HG03045 (cell line): ENCODE measurements around the gene RCAN3.
"Not testable (repeated sequence)": the region's sequence is repeated elsewhere in the genome, so short reads cannot be mapped to it uniquely, and the experiment has no call there.

Source experiments
- ATAC-seq: cut with Tn5 transposase; IDR thresholded peaks from one replicate; pipeline ENCODE4 v1.9.1; 2021; ENCODE audit warnings: mild to moderate bottlenecking, moderate library complexity; ENCODE audit not compliant: unreplicated experiment

Gene RCAN3

DNA sequence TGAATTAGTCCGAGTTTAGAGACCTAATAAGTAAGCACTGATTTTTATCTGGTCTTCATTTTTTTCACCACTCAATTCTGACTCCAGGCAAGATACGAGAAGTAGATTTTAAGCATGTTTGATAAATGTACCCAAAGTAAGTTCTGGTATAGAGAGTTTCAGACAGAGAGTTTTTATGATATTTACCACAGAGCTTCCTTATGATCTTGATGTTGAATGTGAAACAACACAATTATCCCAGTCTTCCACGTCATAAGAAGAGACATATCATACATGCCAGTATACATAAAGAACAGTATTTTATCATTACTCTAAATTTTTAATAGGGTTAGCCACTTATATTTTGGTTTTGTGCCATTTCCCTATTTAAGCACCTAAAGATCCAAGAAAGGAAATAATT is 45.4 kb downstream of the RCAN3 start:
- ATAC-seq: no peak

DNA sequence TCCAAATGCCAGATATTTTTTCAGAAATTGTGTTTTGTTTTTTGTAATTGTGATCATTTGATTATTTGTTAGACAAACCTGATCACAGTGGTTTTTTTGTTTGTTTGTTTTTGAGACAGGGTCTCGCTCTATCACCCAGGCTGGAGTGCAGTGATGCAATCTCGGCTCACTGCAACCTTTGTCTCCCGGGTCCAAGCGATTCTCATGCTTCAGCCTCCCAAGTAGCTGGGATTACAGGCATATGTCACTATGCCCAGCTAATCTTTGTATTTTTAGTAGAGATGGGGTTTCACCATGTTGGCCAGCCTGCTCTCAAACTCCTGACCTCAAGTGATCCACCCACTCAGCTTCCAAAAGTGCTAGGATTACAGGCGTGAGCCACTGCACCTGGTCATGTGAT is 46.6 kb downstream of the RCAN3 start:
- not testable (repeated sequence) for ATAC-seq

DNA sequence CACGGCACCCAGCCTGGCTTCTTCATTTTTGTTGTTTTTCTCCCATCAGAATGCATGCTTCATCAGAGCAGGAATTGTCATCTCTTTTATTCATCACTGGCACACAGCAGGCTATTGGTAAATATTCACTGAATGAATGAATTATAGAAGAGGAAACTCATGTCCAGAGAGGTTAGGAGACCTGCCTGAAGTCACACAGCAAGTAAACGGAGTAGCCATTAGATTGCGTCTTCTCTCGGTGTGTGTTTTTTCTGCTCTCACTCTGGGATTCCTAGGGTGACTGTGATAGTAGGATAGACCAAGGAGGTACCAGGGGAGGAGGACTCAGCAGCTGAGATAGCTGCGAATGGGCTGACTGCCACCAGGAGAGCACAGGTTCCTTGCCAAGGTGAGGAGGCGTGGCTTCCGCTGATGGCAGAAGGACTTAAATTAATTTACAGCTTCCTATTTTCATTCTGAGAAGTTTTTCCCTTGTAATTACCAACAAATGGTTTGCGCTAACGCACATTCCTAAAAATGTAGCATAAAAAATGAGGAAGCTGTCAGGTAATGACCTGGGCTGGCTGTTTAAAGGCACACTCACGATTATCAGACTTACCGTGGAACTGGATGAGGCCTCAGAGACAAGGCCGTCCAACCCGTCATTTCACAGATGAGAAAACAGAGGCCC is 48.8 kb downstream of the RCAN3 start:
- ATAC-seq: no peak

DNA sequence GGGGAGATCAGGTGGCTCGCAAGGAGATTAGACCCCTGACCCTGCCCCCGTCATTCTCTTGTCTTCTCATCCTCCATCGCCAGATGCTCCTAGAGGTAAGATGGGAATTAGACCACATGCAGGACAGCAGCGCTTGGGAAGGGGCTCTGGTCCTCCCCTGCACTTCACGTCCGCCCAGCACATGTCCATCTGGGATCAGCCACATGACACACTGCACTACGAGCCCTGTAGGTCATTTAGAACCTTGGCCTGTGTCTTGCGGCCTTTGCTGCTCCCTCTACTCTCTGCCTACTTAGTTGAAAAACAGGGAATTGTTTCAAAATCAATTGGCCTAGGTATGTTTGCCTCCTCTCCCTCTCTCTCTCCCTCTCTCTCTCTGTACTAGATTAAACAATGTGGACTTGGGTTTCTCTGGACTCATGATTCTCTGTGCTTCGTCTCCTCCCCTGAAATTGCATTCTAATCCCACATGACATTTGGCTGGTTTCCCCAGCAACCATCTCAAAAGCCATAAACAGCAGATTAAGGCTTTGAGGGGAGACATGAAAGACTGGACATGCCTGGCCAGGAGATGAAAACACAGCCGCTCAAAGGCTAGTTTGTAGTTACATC is 49.4 kb downstream of the RCAN3 start:
- ATAC-seq: no peak

DNA sequence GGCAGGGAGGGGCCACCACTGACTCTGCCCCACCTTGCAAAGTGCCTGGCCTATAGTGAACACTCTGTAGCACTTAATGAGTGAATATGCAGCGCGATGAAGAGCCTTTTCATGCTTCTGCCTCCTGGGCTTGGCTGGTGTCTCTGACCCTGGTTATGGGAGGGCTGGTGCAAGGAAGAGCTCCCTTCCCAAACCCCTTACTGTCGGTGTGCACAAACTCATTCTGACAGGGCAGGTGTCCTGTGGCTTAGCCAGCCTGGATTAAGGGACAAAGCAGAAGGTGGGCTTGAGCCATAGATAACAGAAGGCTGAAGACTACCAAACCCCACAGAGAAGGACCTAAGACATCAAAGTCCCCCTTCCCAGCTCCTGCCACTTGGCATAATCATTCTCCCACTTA is 51.3 kb downstream of the RCAN3 start:
- ATAC-seq: no peak

DNA sequence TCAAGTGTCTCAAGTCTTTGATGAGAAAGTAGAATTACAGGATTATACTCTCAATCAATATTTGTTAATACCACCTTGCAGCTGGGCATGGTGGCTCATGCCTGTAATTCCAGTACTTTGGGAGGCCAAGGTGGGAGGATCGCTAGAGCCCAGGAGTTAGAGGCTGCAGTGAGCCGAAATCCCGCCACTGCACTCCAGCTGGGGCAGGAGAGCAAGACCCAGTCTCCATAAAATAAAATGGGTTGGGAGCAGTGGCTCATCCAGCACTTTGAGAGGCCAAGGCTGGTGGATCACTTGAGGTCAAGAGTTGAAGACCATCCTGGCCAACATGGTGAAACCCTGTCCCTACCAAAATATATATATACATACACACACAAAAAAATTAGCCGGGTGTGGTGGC is 52.1 kb downstream of the RCAN3 start:
- ATAC-seq: no peak

DNA sequence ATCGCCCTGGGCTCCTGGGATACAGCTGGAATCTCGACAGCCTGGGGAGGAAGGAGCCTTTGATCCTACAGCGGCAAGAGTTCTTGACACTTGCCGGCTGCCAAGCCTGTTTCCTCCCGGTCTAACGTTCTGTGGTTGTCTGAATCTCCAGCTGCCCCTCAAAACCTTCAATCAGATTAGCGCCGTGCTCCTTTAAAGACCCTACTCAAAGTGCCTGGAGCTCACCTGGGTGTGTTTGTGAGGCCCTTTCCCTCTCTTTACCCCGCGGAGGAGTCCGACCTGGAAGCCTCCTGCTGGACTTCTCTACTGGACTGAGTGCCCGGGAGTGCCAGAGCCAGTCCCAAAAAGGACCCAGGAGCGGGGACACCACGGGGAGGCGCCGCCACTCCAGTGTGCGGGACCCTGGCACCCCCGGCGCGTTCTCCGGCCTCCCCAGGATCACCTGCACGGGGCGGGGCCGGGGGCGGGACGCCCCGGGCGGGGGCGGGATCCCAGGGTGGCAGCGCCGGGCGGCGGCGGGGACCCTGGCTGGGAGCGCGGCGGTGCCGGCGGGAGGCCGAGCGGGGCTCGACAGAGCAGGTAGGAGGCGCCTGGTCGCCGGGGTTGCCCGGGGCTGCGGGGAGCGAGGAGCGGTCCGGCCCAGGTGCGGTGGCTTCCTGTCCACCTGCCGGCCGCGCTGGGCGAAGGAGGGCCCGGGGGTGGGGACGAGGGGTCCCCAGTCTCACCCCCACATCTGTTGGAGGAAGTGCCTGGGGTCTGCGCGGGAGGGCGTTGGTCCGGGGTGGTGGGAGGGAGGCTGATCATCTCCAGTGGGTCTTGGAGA is 53.2 kb downstream of the RCAN3 start, which contains the start of gene NCMAP:
Gene NCMAP (plus strand): TSS at position 497 of the 823 bp plus-strand sequence. CDS start 39,344 bp downstream, outside the sequence.
- ATAC-seq: no peak

DNA sequence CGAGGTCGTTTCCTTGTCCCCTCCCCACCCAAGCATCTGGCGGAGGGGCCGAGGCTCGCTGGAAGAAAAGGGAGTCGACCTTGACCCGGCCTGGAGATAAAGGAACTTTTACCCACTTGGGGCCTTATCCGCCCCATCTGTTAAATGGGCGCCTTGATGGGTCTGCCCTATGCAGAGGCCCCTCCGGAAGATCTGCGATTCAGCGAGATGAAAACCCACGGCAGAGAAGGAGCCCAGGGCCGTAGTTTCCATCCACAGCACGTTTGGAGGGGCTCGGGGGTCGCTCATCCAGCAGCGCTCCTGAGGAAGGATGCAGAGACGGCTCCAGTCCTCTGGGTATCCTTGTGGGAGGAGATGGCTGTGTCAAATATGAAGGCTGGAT is 53.8 kb downstream of the RCAN3 start:
- no peak for ATAC-seq

DNA sequence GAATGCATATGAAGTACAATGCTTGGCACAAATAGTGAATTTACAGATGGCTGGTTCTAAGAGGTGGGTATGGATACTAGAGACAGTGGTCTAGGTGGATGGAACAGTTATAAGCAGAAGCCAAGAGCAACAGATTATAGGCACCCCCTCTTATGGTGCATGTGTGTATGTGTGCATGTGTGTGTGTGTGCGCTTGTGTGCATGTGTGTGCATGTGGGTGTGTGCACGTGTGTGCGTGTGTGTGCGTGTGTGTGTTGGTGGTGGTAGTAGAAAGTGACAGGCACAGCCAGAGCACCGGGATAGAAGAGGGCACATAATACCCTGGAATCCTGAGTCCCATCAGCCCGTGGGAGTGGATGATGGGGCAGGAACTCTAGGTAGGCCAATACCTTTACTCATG is 54.6 kb downstream of the RCAN3 start:
- ATAC-seq: no peak

DNA sequence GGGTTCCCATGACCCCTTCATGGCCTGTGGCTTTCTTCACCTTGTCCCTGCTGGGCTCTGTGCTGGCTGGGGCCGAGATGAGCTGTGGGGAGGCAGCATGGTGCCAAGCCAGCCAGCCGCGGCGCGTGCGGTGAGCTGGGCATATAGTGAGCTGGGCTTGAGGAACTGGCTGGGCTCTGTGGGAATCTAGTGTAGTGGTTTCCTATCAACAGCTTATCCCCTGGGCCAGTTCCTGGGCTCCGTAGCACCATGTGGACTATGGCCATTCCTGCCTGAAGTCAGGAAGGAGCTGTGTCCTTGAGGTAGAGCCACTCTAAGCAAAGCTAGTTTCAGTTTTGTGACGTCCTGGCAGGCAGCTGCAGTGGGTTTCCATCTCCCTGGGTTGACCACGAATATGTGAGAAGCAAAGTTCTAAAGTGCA is 55.1 kb downstream of the RCAN3 start:
- no peak for ATAC-seq

DNA sequence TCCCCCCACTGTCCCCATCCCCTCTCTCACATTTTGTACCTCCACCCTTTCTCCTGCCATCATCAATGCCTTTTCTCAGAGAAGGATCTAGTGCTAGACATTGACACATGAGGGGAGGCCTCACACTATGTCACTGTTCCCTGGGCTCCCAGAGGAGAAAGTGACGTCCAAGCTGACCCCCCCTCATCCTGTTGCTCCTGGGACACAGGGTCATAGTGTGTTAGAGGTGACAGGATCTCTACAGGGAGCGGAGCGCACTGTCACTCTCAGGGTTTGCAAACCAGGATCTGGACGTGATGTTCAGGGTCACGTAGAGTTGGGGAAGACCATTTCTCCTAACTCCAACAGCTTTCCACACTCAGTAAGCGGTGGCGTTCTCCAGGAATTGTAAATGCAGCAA is 55.8 kb downstream of the RCAN3 start:
- no peak for ATAC-seq

DNA sequence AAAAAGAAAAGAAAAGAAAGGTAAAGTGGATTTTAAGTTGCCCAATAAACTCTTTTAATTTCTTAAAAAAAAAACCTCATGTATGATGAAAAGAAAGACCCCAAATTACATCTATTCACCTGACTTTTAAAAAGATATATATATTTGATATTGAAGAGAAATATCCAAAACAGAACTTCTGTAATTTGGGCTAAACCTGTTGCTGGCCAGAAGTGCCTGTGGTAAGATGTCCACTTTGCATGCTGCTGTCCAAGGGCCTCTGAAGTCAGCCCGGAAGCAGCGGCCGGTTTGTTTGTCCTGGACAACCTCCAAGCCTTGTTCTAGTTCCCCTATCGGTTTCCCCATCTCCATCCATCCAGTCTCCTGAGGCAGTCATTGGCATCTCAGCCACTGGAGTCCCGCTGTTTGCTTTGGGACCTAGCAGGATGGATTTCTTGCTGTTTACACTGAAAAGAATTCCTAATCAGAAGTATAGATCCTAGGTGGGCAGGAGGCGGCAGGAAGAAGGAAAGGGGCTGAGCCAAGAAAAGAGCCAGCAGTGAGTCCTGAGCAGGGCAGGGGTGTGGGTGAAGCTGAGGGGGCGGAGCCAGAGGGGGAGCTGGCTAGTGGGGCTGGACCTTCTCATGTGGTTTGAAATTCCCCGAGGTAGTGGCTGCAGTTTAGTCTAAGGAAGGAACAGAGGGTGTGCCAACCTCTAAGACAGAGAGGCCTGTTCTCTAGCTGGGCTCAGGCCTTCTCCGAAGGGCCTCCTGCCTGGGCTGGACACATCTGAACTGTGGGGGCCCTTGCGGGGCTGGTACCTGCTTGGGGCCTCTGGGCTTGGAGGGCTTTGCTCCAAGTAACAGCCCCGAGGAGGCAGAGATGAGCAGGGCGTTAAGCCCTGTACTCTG is 56.5 kb downstream of the RCAN3 start:
- ATAC-seq: no peak

DNA sequence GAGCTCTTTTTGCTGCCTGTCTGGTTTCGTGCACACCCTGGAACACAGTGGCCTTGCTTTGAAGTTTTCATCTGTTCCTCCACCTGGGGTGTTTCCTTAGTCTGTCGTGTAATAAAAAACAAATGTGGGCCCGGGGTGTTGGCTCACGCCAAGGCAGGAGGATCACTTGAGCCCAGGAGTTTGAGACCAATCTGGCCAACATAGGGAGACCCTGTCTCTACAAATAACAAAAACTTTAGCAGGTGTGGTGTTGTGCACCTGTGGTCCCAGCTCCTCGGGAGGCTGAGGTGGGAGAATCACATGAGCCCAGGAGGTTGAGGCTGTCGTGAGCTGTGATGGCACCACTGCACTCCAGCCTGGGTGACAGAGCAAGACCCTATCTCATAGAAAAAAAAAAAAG is 57.7 kb downstream of the RCAN3 start:
- no peak for ATAC-seq

DNA sequence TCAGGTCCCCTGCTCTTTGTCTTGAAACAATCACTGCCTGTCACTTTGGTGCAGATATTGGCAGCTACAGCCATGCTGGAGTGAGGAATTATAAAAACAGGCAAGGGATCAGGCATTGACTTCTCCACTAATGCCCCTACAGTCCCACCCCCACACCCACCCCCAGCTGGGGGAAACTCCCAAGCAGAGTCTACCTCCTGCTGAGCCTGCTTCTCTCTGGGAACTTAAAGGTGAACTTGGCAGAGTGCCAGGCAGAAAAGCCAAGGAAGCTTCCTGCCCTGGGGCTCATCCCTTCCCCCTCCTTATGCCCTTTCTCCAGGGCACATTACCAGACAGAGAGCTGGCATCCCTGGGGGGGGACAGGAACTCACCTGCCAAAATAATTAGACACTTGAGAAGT is 60.0 kb downstream of the RCAN3 start:
- no peak for ATAC-seq

DNA sequence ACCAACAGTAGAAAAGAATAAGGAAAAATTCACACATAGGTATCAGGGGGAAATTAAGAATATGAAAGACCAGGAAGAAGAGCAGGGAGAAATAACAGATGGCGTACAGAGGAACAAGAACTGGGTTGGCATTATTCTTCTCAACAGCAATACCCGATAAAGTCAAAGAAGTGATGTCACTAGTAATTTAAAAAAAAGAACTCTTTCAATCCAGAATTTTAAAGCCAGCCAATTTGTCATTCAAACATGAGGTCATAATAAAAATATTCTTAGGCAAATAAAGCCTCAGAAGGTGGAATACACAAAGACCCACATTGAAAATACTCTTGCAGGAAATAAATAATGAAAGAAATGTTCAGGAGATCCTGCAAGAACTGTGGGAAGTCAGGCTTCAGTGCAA is 62.1 kb downstream of the RCAN3 start:
- no peak for ATAC-seq

DNA sequence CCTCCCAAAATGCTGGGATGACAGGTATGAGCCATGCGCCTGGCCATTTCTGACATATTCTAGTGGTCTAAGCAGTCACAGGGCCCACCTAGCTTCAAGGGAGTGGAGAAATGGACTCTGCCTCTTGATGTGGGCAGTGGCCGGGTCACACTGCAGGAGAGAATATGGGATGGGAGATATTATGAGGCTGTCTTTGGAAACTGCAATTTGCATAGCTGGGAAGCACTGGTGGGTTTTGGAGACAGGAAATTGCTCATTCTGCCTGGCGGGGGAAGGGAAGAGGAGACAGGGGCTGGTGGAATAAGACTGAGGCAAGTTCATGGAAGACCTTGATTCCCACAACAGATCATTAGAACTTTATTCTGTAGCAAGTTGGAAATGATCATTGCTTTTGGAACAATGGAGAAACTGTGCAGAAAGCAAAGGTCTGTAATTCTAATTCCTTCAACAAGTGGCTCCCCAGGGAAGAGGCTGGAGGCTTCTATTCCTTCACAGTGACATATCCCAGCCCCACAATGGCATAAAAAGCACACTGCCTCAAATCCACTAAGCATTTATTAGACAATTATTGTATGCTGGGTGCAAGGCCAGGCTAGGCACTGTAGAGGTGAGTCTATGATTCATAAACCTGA is 63.7 kb downstream of the RCAN3 start:
- no peak for ATAC-seq

DNA sequence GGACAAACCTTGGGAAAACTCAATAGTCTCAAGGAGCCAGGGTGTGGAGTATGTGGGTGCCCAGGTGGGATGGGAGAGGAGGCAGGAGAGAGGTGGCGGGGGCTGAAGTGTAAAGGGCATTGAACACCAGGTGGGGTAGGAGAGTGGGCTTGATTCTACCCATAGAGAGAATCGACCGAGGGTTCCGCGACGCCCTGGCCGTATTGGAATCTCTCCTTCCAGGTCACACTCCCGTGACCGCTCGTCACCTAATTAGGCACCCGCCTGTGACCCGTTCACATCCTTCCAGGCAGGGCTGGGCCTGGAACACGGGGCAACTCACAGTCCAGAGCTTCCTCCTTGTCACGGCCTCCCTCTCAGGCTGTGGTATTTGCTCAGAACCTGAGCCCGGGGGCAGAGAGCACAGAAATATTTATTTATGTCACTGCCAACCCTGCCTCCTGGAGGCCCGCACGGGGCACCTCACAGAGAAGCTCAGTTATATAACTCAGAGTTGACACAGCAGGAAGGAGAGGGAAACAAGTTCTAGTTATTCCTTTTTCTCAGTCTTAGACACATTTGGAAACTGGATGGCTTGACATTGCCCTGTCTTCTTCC is 65.3 kb downstream of the RCAN3 start:
- no peak for ATAC-seq

DNA sequence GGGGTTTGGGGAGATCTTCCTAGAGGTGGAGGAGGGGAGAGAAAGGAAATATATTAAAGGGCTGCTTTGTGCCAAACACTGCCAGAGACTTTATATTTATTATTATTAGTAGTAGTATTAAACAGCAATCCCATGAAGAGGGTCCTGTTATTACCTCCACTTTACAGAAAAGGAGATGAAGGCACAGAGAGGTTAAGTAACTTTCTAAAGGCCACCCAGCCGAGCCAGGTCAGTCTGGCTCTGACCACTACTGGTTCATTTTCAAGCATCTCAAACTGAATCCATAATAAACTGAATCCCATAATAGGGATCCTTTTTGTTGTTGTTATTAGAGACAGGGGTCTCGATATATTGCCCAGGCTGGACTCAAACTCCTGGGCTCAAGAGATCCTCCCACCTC is 65.8 kb downstream of the RCAN3 start:
- ATAC-seq: no peak

DNA sequence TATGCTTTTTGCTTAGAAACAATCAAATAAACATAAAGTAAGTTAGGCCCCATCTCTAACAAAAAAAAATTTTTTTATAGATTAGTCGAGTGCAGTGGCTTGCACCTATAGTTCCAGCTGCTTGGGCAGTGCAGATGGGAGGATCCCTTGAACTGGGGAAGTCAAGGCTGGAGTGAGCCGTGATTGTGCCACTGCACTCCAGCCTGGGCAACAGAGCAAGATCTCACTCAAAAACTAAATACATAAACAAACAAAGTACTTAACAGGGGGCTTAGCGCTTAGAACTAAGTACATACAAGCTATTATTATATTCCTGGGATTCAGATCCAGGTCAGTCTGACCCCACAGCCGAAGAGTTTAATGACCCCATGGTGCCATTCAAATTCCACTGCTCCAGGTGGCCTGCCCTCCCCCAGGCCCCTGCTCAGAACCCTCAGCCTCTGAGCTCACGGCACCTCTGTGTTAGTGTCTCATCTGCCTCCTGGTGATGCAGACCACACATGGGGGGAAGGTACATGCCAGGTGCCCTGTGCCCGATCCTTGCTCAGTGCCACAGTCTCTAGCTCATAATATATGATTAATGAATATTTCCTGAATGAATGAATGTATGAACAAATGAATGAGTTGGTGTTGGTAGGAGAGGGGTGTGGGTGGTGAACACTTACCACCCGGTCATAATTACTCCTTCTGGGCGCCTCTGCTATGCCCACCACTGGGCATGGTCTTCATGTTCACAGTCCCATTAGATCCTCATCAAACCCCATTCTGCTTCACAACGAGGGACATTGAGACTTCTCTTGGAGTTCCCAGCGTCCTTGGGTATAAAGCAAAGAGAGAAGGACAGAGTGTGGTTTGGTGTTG is 67.9 kb downstream of the RCAN3 start:
- no peak for ATAC-seq
